RKO (cell line): Measurements from ENCODE around the gene RAB1B.

Experiments used
- DNase-seq: peaks from one replicate; pipeline ENCODE4 v3.0.0-alpha.2; 2016; ENCODE audit warnings: low spot score

RAB1B gene

GRCh38 chr11:66268244-66268951 lies at the start of gene RAB1B:
TSS of gene RAB1B (plus strand) at chr11:66268639. CDS start at chr11:66268680, 41 bp downstream.
- peak; percentile 99 for DNase-seq

DNA sequence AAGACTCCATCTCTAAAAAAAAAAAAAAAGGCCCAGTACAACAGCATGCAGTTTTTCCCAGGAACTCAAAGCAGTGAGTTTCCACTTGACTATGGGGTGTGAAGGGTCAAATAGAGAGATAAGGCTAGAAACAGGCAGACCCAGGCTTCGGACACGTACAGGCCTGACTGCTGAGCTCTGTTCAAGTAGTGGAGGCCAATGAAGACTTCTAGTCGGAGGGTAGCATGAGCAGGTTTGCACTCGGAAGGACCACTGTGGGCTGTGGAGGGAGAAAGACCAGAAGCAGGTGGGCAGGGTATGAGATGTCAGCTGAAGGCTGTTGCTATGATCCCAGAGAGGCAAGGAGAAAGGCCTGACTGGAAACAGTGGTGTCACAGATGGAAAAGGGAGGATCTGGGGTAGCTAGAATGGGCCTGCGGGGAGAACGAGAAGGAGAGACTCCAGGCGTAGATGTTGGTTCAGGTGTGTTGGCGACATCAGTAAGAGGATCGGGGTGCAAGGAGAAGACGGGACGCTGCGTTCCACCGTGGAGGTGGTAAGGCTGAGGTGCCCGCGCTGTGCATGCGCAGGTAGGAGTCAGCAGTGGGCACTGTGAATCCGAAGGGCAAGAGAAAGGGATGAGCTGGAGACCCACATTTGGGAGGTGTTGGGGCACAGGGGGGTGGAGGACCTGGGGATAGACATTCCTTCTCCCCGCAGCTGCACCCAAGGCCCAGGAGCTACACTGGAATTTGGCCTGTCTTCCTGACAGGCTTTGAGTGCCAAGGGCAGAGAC lies 49.4 kb upstream of the RAB1B start:
- DNase-seq = no peak

DNA sequence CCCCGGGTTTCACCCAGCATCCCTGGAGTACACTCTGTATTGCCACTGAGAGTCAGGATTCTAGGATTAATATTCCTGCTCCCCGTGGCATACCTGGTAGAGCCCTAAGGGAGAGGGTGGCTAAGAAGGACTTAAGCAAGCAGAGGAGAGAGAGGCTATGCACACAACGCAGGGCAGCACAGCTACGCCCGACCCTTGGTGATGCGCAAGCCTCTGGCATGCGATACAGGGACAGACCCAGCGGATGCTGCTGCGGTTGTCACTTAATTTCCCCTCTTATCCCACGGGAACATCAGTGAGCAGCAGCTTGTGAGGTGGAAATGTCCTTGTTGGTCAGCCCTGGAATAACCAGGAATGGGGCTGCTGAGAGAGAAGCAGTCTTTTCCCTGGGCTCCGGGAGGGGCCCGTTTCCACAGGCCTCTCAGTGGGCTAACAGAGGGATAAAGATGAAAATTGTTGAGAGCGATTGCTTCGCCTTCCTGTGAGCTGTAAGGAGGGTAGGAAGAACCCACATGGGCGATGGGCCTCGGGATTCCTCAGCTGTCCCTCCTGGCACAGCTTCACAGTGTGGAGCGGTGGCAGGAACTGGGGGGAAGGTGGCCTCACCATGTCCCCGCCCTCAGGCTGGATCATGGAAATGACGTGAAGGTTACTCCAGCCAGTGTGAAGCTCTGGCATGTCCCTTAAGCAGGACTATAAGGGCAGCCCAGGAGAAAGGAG lies 48.4 kb upstream of the RAB1B start:
- no peak for DNase-seq

DNA sequence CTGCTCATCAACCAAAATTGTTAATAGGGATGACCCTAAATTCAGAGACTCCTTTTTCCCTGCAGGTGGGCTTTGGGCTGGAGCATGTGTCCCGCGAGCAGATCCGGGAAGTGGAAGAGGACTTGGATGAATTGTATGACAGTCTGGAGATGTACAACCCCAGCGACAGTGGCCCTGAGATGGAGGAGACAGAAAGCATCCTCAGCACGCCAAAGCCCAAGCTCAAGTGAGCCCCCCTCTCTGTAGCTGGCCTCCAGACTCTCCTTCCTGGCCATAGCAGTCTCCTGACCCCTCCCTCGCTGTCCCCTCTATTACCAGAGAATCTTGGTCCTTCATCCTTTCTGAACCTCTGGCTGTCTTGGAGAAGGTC lies 47.9 kb upstream of the RAB1B start:
- no peak for DNase-seq

- DNase-seq = no peak
Observed at GRCh38 chr11:66221012-66221411, 47.4 kb upstream of the RAB1B start.

GRCh38 chr11:66221726-66222236 lies 46.7 kb upstream of the RAB1B start:
- no peak for DNase-seq

DNA sequence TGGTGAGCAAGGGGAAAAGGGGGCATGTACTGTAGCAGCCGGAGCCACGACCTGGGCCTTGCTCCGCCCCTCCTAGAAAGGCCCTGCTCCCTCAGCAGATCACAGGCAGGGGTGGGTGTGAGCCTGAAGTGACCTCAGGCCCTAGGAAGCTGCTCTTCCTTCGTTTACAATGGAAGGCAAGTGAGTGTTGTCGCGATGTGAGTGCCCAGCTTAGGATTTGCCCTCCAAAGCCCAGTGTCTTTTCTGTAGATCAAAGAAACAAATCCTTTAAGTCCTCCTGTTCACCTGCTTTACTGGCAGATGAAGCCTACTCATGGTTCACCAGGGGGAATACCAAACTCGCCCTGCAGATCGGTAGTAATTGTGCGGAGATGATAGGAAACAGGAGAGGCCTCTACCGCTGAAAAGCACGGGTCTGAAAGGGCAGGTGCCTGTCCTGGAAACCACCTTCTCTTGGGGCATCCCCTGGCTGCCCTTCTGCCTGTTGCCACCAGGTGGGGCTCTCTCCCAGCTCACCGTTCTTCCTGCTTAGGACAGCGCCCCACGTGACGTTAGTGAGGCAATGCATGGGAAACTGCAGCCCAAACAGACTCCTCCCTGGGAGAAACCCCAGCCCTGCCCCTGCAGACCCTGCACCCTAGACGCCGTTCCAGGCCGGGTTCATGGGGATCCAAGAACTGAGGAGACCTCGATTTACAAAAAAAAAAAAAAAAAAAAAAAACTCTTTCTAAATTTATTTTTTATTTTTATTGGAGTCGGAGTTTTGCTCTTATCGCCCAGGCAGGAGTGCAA lies 45.9 kb upstream of the RAB1B start:
- DNase-seq = peak; percentile 91

DNA sequence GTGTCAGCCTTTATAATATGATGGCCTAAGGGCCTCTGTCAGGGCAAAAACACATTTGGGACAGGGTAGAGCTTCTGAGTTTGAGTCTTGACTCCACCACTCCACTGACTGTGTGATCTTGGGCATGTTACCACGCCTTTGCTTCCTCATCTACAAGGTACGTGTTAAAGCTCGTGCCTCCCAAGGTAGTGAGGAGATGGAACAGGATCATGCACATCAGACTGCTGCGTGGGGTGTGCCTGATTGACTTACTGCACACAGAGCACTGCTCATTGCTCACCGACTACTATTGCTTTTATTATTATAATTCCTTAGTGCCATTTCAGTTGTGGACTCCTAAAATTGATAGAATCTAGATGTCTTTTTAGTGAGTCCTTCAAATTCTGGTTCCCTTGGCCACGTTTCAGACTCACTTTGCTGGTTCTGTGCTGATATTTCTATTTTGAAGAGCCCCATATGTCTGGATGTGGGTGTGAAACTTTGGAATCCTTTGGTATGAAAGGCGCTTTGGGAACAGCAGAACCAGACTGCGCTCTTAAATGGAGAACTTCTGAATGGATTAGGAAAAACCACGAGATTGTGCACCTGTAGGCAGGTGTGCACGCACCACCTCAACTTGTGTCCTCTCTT lies 44.1 kb upstream of the RAB1B start:
- DNase-seq = no peak

DNA sequence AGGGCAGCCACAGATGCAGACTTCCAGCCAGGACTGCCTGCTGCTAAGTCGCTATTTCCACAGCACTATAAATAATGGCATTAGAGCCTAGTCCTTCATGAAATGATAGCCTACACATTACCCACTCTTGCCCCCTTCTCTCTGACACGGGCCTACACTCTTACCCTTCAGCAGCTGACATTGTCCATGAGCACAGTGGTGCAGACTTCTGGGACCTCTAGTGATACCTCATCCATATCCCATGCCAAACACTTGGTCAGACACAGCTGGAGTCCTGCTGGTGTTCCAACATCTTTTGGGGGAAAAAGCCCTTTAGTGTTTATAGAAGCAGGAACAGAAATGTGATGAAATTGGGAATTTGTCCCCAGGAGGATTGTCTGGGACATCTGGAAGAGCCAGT lies 43.4 kb upstream of the RAB1B start:
- DNase-seq = no peak

- no peak for DNase-seq
Observed at GRCh38 chr11:66226101-66226500, 42.3 kb upstream of the RAB1B start.

DNA sequence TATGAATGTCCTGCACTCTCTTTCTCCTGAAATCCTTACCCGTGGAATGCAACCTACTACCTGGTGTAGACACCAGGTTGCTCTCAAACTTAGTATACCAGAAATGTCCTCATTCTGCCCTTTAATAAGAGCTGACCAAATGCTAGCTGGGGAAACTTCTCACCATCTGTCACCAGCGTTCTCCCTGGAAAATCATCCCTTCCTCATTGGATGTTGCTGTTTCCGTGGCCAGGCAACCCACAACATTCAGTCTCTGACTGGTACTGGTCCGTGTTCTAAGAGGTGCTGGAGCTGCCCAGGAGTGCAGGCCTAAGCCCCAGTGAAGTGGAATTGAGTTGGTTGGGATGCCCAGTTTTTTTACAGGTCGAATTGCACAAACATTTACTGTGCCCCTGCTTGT lies 40.7 kb upstream of the RAB1B start:
- DNase-seq = no peak

DNA sequence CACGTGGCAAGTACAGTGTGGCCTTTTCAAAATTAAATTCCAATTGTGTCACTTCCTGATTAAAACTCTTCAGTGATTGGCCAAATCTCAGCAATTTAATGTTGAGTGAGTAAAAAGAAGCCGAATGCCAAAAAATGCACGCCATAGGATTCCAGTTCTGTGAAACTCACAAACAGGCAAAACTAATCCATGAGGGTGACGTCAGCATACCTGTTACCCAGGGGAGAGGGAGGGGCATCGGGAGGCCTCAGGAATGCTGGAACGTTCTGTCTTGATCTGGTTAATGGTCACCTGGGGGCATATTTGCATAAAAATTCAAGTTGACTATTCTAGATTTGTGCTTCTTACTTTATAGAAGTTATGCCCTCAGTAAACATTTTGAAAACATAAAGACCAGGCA lies 39.9 kb upstream of the RAB1B start:
- DNase-seq = no peak

DNA sequence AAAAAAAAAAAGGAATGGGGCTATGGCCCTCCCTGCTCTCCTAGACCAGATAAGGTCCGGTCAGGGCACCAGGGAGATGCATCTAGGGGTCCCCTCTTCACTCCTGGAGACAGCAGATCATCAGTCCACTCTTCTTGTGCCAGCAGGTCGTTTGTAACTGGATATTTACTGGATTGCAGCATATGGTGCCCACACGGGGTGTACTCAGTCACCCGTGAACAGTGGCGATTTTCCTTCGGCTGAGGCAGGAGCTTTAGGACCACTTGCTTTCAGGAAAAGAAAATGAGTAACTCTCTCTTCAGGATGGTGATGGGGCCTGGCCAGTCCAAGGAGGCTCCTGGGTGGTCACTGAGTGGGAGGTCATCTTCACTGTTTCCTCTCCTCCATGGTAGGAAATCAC lies 38.3 kb upstream of the RAB1B start:
- no peak for DNase-seq

GRCh38 chr11:66230978-66231377 lies 37.5 kb upstream of the RAB1B start:
- no peak for DNase-seq

- DNase-seq = no peak
Observed at GRCh38 chr11:66231561-66231960, 36.9 kb upstream of the RAB1B start.

GRCh38 chr11:66232769-66233168 lies 35.7 kb upstream of the RAB1B start:
- DNase-seq = no peak

DNA sequence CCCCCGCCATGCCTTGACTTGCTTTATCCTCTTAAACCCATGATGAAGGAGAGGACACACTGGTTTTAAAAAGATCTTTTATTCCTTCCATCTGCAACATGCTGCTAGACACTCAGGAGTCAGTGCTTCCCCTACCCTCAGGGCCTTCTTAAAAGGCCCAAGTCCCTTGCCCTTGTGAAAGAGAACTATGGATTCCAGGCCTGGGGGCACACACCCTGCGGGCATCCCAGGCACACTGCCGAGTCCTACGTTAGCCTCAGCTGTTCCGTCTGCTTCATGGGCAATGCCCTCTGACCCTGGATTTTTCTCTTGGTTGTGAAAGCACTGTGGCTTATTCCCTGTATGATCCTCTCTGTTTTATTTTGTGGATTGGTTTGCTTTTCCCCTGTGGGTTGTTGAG lies 35.1 kb upstream of the RAB1B start:
- no peak for DNase-seq

DNA sequence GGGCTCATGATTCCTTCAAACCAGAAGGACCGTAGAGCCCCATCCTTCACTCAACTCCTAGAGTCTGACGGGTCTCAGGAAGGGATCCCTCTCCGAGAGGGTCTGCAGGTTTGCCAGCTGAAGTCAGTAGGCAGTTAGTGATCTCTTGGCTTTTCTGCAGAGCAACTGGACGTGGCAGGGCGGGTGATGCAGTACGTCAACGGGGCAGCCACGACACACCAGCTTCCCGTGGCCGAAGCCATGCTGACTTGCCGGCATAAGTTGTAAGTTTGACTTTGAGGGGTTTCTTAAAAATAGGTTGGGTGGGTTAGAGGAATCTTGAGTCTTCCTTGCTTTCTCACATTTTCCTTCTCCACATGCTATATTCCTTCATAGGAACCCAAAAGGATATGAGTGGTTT lies 33.3 kb upstream of the RAB1B start:
- DNase-seq = no peak

DNA sequence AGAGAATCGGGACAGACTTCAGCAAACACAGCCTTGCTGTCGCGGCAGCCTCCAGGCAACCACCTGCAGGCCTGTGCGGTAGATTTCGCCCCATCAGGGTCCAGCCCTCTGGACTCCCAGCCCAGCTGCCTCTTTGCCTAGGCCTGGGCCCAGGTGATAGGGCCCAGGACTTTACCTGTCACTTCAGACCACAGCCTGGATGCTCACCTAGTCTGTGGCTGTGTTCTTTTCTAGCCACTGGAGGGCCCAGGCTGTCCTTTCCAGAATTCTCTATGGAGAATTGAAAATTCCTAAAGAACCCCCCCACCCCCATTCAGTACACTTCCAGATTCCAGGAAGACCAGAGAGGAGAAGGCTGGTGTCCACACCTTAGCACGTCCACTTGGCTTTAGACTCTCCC lies 30.6 kb upstream of the RAB1B start:
- DNase-seq = no peak

DNA sequence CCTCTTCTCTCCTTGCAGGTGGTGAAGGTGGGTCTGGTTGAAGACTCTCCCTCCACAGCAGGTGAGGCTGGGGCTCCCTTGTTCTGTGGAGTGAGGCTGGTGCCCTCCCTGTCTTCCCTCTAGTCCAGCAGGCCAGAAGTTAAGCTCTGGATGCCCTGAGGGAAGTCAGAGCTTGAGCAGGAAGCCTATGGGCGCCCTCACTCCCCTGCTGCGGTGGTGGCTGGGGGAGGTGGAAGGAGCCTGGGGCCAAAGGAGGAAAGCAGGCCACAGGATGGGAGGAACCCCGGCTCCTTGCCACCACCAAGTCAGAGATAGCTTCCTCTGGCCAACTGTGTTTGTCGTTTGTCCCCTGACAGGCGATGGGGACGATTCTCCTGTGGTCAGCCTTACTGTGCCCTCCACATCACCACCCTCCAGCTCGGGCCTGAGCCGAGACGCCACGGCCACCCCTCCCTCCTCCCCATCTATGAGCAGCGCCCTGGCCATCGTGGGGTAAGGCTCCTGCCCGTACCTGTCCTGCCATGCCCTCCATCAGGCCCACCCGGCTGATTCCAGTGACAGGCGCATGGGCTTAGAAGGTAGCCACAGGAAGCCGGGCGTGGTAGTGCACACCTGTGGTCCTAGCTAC lies 29.5 kb upstream of the RAB1B start:
- DNase-seq = no peak

GRCh38 chr11:66239511-66239910 lies 28.9 kb upstream of the RAB1B start:
- no peak for DNase-seq
